ENCODE results near the gene POP7. TPM values are rescaled to one million over a fixed set of nuclear protein-coding genes. Genes with fewer than 3 reads are reported as not detected.

The POP7 gene
- total RNA-seq, 1 experiment from 2014 or later: 72.6 TPM

- ChIA-PET POLR2A (ENCODE audit: low non-redundant PET) (interaction anchor here (0.6 kb wide), 1 partner anchor 48 kb away, joined by 13 read pairs; no protein-coding TSS in a partner anchor), CTCF (interaction anchor here (1.1 kb wide), 1 partner anchor 12 kb away, joined by 6 read pairs; no protein-coding TSS in a partner anchor)
- Histone ChIP-seq H3K36me3 (ENCODE audit: insufficient read depth, low read length, poor library complexity, severe bottlenecking) (peaks cover 88% of the 10 kb centered on the region), H3K27me3 (replicated peaks; ENCODE audit: insufficient read depth, low read depth, low read length, poor library complexity) (no peaks in the 10 kb centered on the region), H3K4me1 (ENCODE audit: insufficient read depth, low read length, poor library complexity, severe bottlenecking) (peaks cover 13% of the 10 kb centered on the region), H3K27ac (ENCODE audit: low read depth, low read length, poor library complexity, severe bottlenecking) (peak overlapping the region; percentile 30), H3K4me3 (ENCODE audit: low read depth, low read length, poor library complexity, severe bottlenecking) (no peak overlapping the region), H3K9me3 (ENCODE audit: low read depth, low read length, poor library complexity, severe bottlenecking) (no peaks in the 10 kb centered on the region)
- intact Hi-C loops (cut with micrococcal nuclease; ENCODE audit: unreplicated experiment): no loop called here
- BruUV-seq (replicated peaks): no TSS peak
- DNase-seq (ENCODE audit: low spot score): no peak
- no peak for TF ChIP-seq EZH2 (IDR thresholded peaks at IDR 0.05; ENCODE audit: borderline replicate concordance, low read depth, low read length, poor library complexity, severe bottlenecking)
- TF ChIP-seq CTCF (conservative IDR thresholded peaks at IDR 0.05; ENCODE audit: low read depth, low read length): no peak
These were observed 25.2 kb upstream of the POP7 start for GRCh38 chr7:100680576-100681271.

- no peak overlapping the region for H3K4me3 ChIP-seq (ENCODE audit: low read depth, low read length, poor library complexity, severe bottlenecking)
- CTCF ChIA-PET: no interaction called here
- H3K27me3 ChIP-seq (replicated peaks; ENCODE audit: insufficient read depth, low read depth, low read length, poor library complexity): no peaks in the 10 kb centered on the region
- H3K4me1 ChIP-seq (ENCODE audit: insufficient read depth, low read length, poor library complexity, severe bottlenecking): peaks cover 13% of the 10 kb centered on the region
- intact Hi-C loops (cut with micrococcal nuclease; ENCODE audit: unreplicated experiment): no loop called here
- TF ChIP-seq EZH2 (IDR thresholded peaks at IDR 0.05; ENCODE audit: borderline replicate concordance, low read depth, low read length, poor library complexity, severe bottlenecking) (no peak), CTCF (conservative IDR thresholded peaks at IDR 0.05; ENCODE audit: low read depth, low read length) (no peak)
- H3K36me3 ChIP-seq (ENCODE audit: insufficient read depth, low read length, poor library complexity, severe bottlenecking): peaks cover 94% of the 10 kb centered on the region
- POLR2A ChIA-PET (ENCODE audit: low non-redundant PET): no interaction called here
- no TSS peak for BruUV-seq (replicated peaks)
- H3K27ac ChIP-seq (ENCODE audit: low read depth, low read length, poor library complexity, severe bottlenecking): no peak overlapping the region
- no peak for DNase-seq (ENCODE audit: low spot score)
- no peaks in the 10 kb centered on the region for H3K9me3 ChIP-seq (ENCODE audit: low read depth, low read length, poor library complexity, severe bottlenecking)
These were observed 24.3 kb upstream of the POP7 start for GRCh38 chr7:100681491-100682227.

- intact Hi-C loops (cut with micrococcal nuclease; ENCODE audit: unreplicated experiment): no loop called here
- DNase-seq (ENCODE audit: low spot score): no peak
- Histone ChIP-seq H3K9me3 (ENCODE audit: low read depth, low read length, poor library complexity, severe bottlenecking) (no peaks in the 10 kb centered on the region), H3K27me3 (replicated peaks; ENCODE audit: insufficient read depth, low read depth, low read length, poor library complexity) (no peaks in the 10 kb centered on the region), H3K4me1 (ENCODE audit: insufficient read depth, low read length, poor library complexity, severe bottlenecking) (peaks cover 13% of the 10 kb centered on the region), H3K27ac (ENCODE audit: low read depth, low read length, poor library complexity, severe bottlenecking) (no peak overlapping the region), H3K4me3 (ENCODE audit: low read depth, low read length, poor library complexity, severe bottlenecking) (no peak overlapping the region), H3K36me3 (ENCODE audit: insufficient read depth, low read length, poor library complexity, severe bottlenecking) (peaks cover 96% of the 10 kb centered on the region)
- BruUV-seq (replicated peaks): no TSS peak
- ChIA-PET POLR2A (ENCODE audit: low non-redundant PET) (no interaction called here), CTCF (no interaction called here)
- TF ChIP-seq CTCF (conservative IDR thresholded peaks at IDR 0.05; ENCODE audit: low read depth, low read length): no peak
These were observed 23.6 kb upstream of the POP7 start for GRCh38 chr7:100682228-100682741.

Measured in A673 (cell line).